Gastroesophageal sphincter (tissue), 4 donors: ENCODE measurements around the gene WASF3. TPM values are rescaled to one million over a fixed set of nuclear protein-coding genes. Genes with fewer than 3 reads are reported as not detected.

Experiments
- ATAC-seq: fragments of 150-250 bp; one replicate; pipeline ENCODE4 v1.9.1; 2016; ENCODE audit warnings: mild to moderate bottlenecking, moderate library complexity
- H3K27ac ChIP-seq, 4 donors: fragments of 200-600 bp; sonication (generic) in 3 of 4; 1 replicate in 3 of 4; 2 replicates in 1 of 4; pipeline ENCODE4 v1.5.1; 2016 to 2019
- H3K27me3 ChIP-seq: fragments of 200-600 bp; sonication (generic); one replicate; pipeline ENCODE4 v1.5.1; 2019
- H3K36me3 ChIP-seq, 2 donors: fragments of 200-600 bp; sonication (generic); one replicate each; pipeline ENCODE4 v1.5.1; 2019; ENCODE audit warnings: control low read depth in 1 of 2
- H3K4me1 ChIP-seq, 3 donors: fragments of 200-600 bp; sonication (generic); 1 replicate in 2 of 3; 2 replicates in 1 of 3; pipeline ENCODE4 v1.5.1; 2016 to 2019; ENCODE audit warnings: control low read depth in 2 of 3
- H3K4me3 ChIP-seq, 2 donors: fragments of 200-600 bp; sonication (generic); one replicate each; pipeline ENCODE4 v1.5.1; 2019; ENCODE audit warnings: mild to moderate bottlenecking in 1 of 2, moderate library complexity in 1 of 2
- H3K9me3 ChIP-seq, 3 donors: fragments of 200-600 bp; sonication (generic); one replicate each; pipeline ENCODE4 v1.5.1; 2017 to 2019; ENCODE audit warnings: control low read depth in 2 of 3
- CTCF ChIP-seq, 4 experiments: fragments of 200-600 bp in 2 of 4; fragments of 450-650 bp in 2 of 4; sonication (generic) in 1 of 4; IDR thresholded peaks; one replicate each; pipeline ENCODE4 v1.5.1; 2017 to 2019; ENCODE audit warnings: antibody characterized with exemption in 4 of 4, mild to moderate bottlenecking in 2 of 4, moderate library complexity in 2 of 4
- EP300 ChIP-seq: sonication (generic); formaldehyde crosslinking; IDR thresholded peaks from one replicate; pipeline ENCODE4 v1.6.1; 2017; ENCODE audit warnings: antibody characterized with exemption, mild to moderate bottlenecking
- POLR2A ChIP-seq, 2 donors: fragments of 450-650 bp; IDR thresholded peaks; one replicate each; pipeline ENCODE4 v1.6.1; 2017; ENCODE audit warnings: antibody characterized with exemption in 2 of 2, mild to moderate bottlenecking in 2 of 2, moderate library complexity in 1 of 2
- POLR2AphosphoS5 ChIP-seq: sonication (generic); formaldehyde crosslinking; IDR thresholded peaks from one replicate; pipeline ENCODE4 v1.6.1; 2017; ENCODE audit warnings: antibody characterized with exemption
- WGBS, 2 donors: methylation state at CpG; one replicate each; pipeline ENCODE4 v1.1.5; 2018; ENCODE audit warnings: low coverage in 1 of 2; 5-methylcytosine and 5-hydroxymethylcytosine counted together
- total RNA-seq, 4 donors: library from RNA; depleted of rRNA; stranded (reverse); fragments of >200 nt; gene quantifications; one replicate each; pipeline ENCODE4 v1.1.0, GENCODE V29; 2016

Gene WASF3
- total RNA-seq, 4 donors from 2014 or later: 13.7 to 19.0 (median 18.7) TPM

DNA sequence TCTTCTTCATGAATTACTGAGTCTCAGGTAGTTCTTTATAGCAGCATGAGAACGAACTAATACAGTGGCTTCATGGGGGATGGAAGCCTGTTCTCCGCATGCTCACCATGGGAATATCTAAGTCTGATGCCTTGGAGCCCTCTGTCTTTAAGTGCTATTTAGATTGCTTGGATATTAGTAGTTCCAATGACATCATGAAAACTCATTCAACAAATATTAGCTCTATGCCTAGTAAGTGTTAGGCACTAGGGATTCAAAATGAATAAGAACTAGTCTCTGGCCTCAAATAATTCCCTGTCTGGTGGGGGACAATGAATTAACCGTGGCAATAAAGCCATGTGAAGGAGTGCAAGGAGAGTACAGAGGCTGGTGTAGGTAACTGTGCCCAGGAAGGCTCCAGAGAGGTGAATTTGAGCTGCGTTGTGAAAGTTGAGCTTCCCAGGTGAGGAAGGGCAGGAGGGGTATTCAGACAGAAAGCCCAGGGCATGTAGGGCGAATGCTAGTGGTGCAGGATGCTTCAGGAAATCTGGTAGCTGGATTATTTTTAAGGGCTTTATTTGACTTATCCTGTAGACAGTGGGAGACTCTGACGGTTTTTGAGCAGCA lies 6.1 kb upstream of the WASF3 start:
- Histone ChIP-seq H3K27ac (no peak overlapping the region), H3K27me3 (peaks cover 49% of the 10 kb centered on the region), H3K4me1 (no peaks in the 10 kb centered on the region), H3K9me3 (no peaks in the 10 kb centered on the region), H3K36me3 (no peaks in the 10 kb centered on the region), H3K4me3 (no peak overlapping the region)
- WGBS, 2 donors: 55 to 73% methylated on average over 3 to 6 of the region's 6 CpGs
- no peak for ATAC-seq
- TF ChIP-seq POLR2A (IDR thresholded peaks at IDR 0.05): no peak
- no peak for TF ChIP-seq POLR2AphosphoS5
- TF ChIP-seq EP300: no peak
- TF ChIP-seq CTCF (IDR thresholded peaks at IDR 0.05): no peak

DNA sequence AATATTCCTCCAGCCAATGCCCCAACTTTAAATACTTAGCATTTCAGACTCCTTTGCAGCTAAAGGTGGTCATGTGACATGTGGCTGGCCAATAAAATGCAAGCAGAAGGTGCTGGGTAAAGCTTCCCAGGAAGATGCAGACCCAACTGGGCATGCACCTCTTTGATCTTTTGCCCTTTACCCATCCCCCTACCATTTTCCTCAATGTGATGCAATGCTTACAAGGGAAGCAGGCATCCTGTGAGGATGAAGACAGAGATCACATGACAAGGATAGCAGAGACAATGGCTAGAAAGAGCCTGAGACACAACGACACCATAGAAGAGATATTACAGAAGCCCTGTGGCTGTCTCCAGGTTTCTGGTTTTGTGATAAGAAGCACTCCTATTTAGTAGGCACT lies 2.1 kb upstream of the WASF3 start:
- WGBS, 2 donors: no CpG with 5 or more reads among the region's 1 CpG
- peaks cover 0 to 21% (median 0%) of the 10 kb centered on the region in 3 donors for H3K4me1 ChIP-seq
- no peak overlapping the region for H3K27ac ChIP-seq
- peaks cover 20% of the 10 kb centered on the region for H3K27me3 ChIP-seq
- no peak for ATAC-seq
- H3K4me3 ChIP-seq: no peak overlapping the region
- H3K9me3 ChIP-seq: no peaks in the 10 kb centered on the region
- H3K36me3 ChIP-seq: no peaks in the 10 kb centered on the region
- no peak for TF ChIP-seq POLR2AphosphoS5
- TF ChIP-seq CTCF (IDR thresholded peaks at IDR 0.05): no peak
- no peak for TF ChIP-seq EP300
- TF ChIP-seq POLR2A (IDR thresholded peaks at IDR 0.05): no peak

DNA sequence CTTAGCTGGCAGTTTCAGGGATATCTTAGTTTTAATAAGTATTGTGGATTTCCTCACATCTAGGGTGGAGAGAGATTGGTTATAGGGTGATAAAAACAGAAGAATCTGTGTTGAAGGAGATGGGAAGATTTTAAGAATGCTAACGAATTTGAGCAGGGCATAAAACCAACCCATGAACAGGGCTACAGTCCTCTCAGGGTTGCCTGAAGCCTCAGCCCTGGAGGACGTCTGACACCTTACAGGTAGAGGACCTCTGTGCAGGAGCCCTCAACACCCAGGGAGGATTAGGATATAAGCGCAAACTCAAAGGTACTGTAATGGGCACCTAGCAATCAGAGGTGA lies 461 bp upstream of the WASF3 start:
- Histone ChIP-seq H3K27me3 (peaks cover 4% of the 10 kb centered on the region), H3K36me3 (no peaks in the 10 kb centered on the region), H3K4me1 (peaks cover 0 to 36% (median 0%) of the 10 kb centered on the region in 3 donors), H3K9me3 (no peaks in the 10 kb centered on the region), H3K4me3 (peak overlapping the region; percentile 20 to 94), H3K27ac (peak overlapping the region in 3 of 4 donors; percentile 32 to 81 (median 80))
- peak; percentile 17 for ATAC-seq
- TF ChIP-seq EP300 (no peak), POLR2AphosphoS5 (no peak), CTCF (IDR thresholded peaks at IDR 0.05) (no peak), POLR2A (IDR thresholded peaks at IDR 0.05) (no peak)
- WGBS, 2 donors: 0% methylated on average over 2 of the region's 3 CpGs; no CpG with 5 or more reads in 1 of the 2 donors

DNA sequence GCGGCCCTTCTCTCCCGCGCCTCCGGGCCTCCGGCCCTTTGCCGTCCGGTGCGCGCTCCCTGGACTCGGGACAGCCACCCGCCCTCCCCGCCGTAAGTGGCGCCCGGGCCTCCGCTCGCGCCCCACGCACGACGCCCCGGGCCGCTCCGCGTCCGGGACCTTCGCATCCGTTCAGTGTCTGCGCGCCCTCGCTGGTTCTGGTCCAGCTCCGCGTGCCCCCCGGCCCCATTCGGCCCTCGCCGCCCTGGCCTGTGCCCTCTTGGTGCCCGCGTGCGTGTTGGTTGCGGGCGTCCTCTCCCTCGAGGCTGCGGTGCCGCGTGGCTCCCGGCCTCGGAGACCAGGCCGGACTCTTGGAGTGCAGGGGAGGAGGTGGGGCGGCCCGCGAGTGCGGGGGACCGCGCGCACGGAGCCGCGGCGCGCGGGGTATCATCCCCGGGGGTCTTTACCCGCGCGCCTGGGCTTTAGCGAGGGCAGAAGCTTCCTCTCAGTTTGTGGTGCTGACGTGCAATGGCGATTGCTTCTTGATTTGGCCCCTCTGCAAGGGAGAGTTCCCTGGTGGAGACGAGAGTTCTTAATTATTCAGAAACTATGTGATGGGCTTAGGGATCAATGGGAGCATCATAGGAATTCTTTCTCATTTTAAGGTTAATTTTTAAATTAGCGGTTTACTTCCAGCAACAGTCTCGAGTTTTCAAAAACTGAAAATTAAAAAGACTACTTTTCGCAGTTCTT lies 757 bp downstream of the WASF3 start:
- ATAC-seq: no peak
- TF ChIP-seq EP300 (no peak), CTCF (IDR thresholded peaks at IDR 0.05) (no peak), POLR2AphosphoS5 (no peak), POLR2A (IDR thresholded peaks at IDR 0.05) (no peak)
- Histone ChIP-seq H3K27ac (peak overlapping the region in 3 of 4 donors; percentile 80 to 84 (median 81)), H3K4me3 (peak overlapping the region; percentile 73 to 94), H3K4me1 (peaks cover 0 to 41% (median 0%) of the 10 kb centered on the region in 3 donors), H3K36me3 (no peaks in the 10 kb centered on the region), H3K27me3 (no peaks in the 10 kb centered on the region), H3K9me3 (no peaks in the 10 kb centered on the region)
- 24 to 36% methylated on average over 4 to 5 of the region's 73 CpGs for WGBS, 2 donors

GRCh38 chr13:26558987-26559386 lies 1.5 kb downstream of the WASF3 start:
- H3K4me3 ChIP-seq: peak overlapping the region in 1 of 2 donors; percentile 94
- no peak for ATAC-seq
- H3K36me3 ChIP-seq: no peaks in the 10 kb centered on the region
- TF ChIP-seq POLR2A (IDR thresholded peaks at IDR 0.05): no peak
- TF ChIP-seq EP300: no peak
- no peak for TF ChIP-seq POLR2AphosphoS5
- TF ChIP-seq CTCF (IDR thresholded peaks at IDR 0.05): no peak
- no peaks in the 10 kb centered on the region for H3K9me3 ChIP-seq
- H3K4me1 ChIP-seq: peaks cover 0 to 41% (median 0%) of the 10 kb centered on the region in 3 donors
- whole genome bisulfite sequencing, 2 donors: 9 to 40% methylated on average over 1 of the region's 1 CpG
- no peaks in the 10 kb centered on the region for H3K27me3 ChIP-seq
- no peak overlapping the region for H3K27ac ChIP-seq
